Fibroblast of mammary gland (primary cell): Measurements from ENCODE around the gene ZNF83.
"Not testable (repeated sequence)": the region's sequence is repeated elsewhere in the genome, so short reads cannot be mapped to it uniquely, and the experiment has no call there.

Experiments used
- DNase-seq: peaks from one replicate; pipeline ENCODE4 v3.0.0-alpha.2; 2010; ENCODE audit warnings: low read depth
- H3K4me3 ChIP-seq: 2 replicates; pipeline ENCODE4 v1.5.1; 2011; ENCODE audit warnings: low read depth, mild to moderate bottlenecking, low read length, moderate library complexity; ENCODE audit not compliant: control insufficient read depth
- TF ChIP-seq, protein P1 (sequence below): conservative IDR thresholded peaks from 2 replicates; pipeline ENCODE4 v1.5.1; 2011; ENCODE audit warnings: low read depth, low read length, inconsistent platforms; ENCODE audit not compliant: control insufficient read depth, insufficient read depth

The ZNF83 gene

GRCh38 chr19:52600639-52601024, 37.5 kb downstream of the ZNF83 start:
- peak overlapping the region; percentile 64 for H3K4me3 ChIP-seq
- DNase-seq = no peak
- TF ChIP-seq, protein P1, sequence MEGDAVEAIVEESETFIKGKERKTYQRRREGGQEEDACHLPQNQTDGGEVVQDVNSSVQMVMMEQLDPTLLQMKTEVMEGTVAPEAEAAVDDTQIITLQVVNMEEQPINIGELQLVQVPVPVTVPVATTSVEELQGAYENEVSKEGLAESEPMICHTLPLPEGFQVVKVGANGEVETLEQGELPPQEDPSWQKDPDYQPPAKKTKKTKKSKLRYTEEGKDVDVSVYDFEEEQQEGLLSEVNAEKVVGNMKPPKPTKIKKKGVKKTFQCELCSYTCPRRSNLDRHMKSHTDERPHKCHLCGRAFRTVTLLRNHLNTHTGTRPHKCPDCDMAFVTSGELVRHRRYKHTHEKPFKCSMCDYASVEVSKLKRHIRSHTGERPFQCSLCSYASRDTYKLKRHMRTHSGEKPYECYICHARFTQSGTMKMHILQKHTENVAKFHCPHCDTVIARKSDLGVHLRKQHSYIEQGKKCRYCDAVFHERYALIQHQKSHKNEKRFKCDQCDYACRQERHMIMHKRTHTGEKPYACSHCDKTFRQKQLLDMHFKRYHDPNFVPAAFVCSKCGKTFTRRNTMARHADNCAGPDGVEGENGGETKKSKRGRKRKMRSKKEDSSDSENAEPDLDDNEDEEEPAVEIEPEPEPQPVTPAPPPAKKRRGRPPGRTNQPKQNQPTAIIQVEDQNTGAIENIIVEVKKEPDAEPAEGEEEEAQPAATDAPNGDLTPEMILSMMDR = no peak

- no peak for DNase-seq
These were observed 38.9 kb downstream of the ZNF83 start for GRCh38 chr19:52599241-52599640.

GRCh38 chr19:52593441-52593840, 44.7 kb downstream of the ZNF83 start:
- not testable (repeated sequence) for H3K4me3 ChIP-seq, DNase-seq

More at GRCh38 chr19:52599241-52599640, 38.9 kb downstream of the ZNF83 start:
- TF ChIP-seq, protein P1 = no peak
- H3K4me3 ChIP-seq = no peak overlapping the region

DNA sequence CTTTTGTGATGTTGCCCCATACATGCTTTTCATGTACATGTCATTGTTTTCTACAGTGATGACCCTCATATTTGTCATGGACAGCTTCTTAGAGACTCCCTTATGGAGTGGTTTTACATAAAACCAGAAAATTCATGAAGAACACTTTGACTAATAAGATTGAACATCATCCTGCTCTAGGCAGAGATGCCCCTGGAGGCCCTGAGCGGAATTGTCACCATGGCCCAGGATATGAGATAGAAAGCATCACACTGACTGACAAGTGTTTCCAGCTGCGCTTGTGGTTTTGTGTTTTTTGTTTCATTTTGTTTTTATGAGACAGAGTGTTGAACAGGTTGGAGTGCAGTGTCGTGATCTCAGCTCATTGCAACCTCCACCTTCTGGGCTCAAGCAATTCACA, 45.9 kb downstream of the ZNF83 start:
- DNase-seq = no peak

GRCh38 chr19:52590728-52591127, 47.4 kb downstream of the ZNF83 start:
- H3K4me3 ChIP-seq = no peak overlapping the region
- TF ChIP-seq, protein P1 = no peak
- DNase-seq = no peak

More for the DNA sequence above, 45.9 kb downstream of the ZNF83 start:
- no peak overlapping the region for H3K4me3 ChIP-seq
- TF ChIP-seq, protein P1 = peak; percentile 21

- no peak overlapping the region for H3K4me3 ChIP-seq
- TF ChIP-seq, protein P1 = no peak
- DNase-seq = no peak
These were observed 52.6 kb downstream of the ZNF83 start for GRCh38 chr19:52585604-52586003.

- peak; percentile 22 for DNase-seq
- TF ChIP-seq, protein P1 = no peak
- peak overlapping the region; percentile 12 for H3K4me3 ChIP-seq
These were observed 53.3 kb downstream of the ZNF83 start for GRCh38 chr19:52584736-52585440.
